SHP77 (cell line): Measurements from ENCODE around the gene DLEC1.
A peak's percentile ranks its signal among the peaks of the same experiment; 100 is the strongest.
"Not testable (repeated sequence)": the region's sequence is repeated elsewhere in the genome, so short reads cannot be mapped to it uniquely, and the experiment has no call there.

Experiments
- DNase-seq, 2 experiments: peaks; one replicate each; lab custom pipeline; 2025; lab: John Stamatoyannopoulos, UW

Gene DLEC1

GRCh38 chr3:38154625-38155255 is 115.7 kb downstream of the DLEC1 start:
- DNase-seq = no peak

GRCh38 chr3:38155825-38156224 is 116.8 kb downstream of the DLEC1 start:
- no peak for DNase-seq

GRCh38 chr3:38157117-38157516 is 118.1 kb downstream of the DLEC1 start:
- DNase-seq = no peak

- peak in 1 of 2 experiments; percentile 55 for DNase-seq
These were observed 118.6 kb downstream of the DLEC1 start for GRCh38 chr3:38157595-38157994.

GRCh38 chr3:38158472-38158871 is 119.5 kb downstream of the DLEC1 start:
- no peak for DNase-seq

- not testable (repeated sequence) for DNase-seq
These were observed 121.7 kb downstream of the DLEC1 start for GRCh38 chr3:38160704-38161103.

GRCh38 chr3:38163117-38163840 is 124.3 kb downstream of the DLEC1 start:
- peak; percentile 10 to 28 for DNase-seq

- DNase-seq = no peak
These were observed 125.0 kb downstream of the DLEC1 start for GRCh38 chr3:38163841-38164642.

- DNase-seq = peak in 1 of 2 experiments; percentile 91
These were observed 125.6 kb downstream of the DLEC1 start for GRCh38 chr3:38164643-38164951.

GRCh38 chr3:38164952-38165721 is 126.1 kb downstream of the DLEC1 start, which contains the start of gene OXSR1:
OXSR1 (plus strand) TSS chr3:38165537; CDS start chr3:38165877, 340 bp downstream.
- DNase-seq = peak; percentile 97 to 98

GRCh38 chr3:38165722-38166387 is 126.8 kb downstream of the DLEC1 start:
- DNase-seq = peak in 1 of 2 experiments; percentile 63

GRCh38 chr3:38167591-38167990 is 128.6 kb downstream of the DLEC1 start:
- DNase-seq = no peak

GRCh38 chr3:38168151-38169026 is 129.4 kb downstream of the DLEC1 start:
- DNase-seq = no peak

- DNase-seq = no peak
These were observed 130.0 kb downstream of the DLEC1 start for GRCh38 chr3:38169027-38169317.

GRCh38 chr3:38170722-38171121 is 131.7 kb downstream of the DLEC1 start:
- no peak for DNase-seq

- no peak for DNase-seq
These were observed 132.6 kb downstream of the DLEC1 start for GRCh38 chr3:38171622-38172021.
